Lower leg skin (tissue), 4 donors: ENCODE results near the gene RIBC2. TPM values are rescaled to one million over a fixed set of nuclear protein-coding genes. Genes with fewer than 3 reads are reported as not detected.
A peak's percentile ranks its signal among the peaks of the same experiment; 100 is the strongest.
"Not testable (repeated sequence)": the region's sequence is repeated elsewhere in the genome, so short reads cannot be mapped to it uniquely, and the experiment has no call there.

ENCODE experiments used
- DNase-seq, 2 donors: peaks; one replicate each; pipeline ENCODE4 v3.0.0-alpha.2; 2019; ENCODE audit warnings: low spot score in 2 of 2
- H3K4me3 ChIP-seq: fragments of 200-600 bp; sonication (generic); 2 replicates; pipeline ENCODE4 v1.5.1; 2017; ENCODE audit warnings: mild to moderate bottlenecking, low read depth; ENCODE audit not compliant: poor library complexity, severe bottlenecking
- POLR2A ChIP-seq, 2 donors: fragments of 450-650 bp; IDR thresholded peaks; one replicate each; pipeline ENCODE4 v1.6.1; 2016 to 2017; ENCODE audit warnings: antibody characterized with exemption in 2 of 2, mild to moderate bottlenecking in 1 of 2, moderate library complexity in 1 of 2
- WGBS, 2 donors: methylation state at CpG; one replicate each; pipeline ENCODE4 v1.1.5; 2018; 5-methylcytosine and 5-hydroxymethylcytosine counted together
- intact Hi-C: fragments of 100-400 bp; cut with DNase I; formaldehyde crosslinking; loops from one replicate; pipeline ENCODE4 v1.15.0; 2023; ENCODE audit warnings: low total_unique reads
- total RNA-seq, 4 donors: library from RNA; depleted of rRNA; stranded (reverse); fragments of >200 nt; gene quantifications; one replicate each; pipeline ENCODE4 v1.1.0, GENCODE V29; 2016
- TF ChIP-seq, protein P1 (sequence below), 3 donors: fragments of 450-650 bp; IDR thresholded peaks; one replicate each; pipeline ENCODE4 v1.5.1; 2016; ENCODE audit warnings: antibody characterized with exemption in 3 of 3, mild to moderate bottlenecking in 3 of 3, moderate library complexity in 2 of 3

RIBC2 gene
- total RNA-seq, 4 donors from 2014 or later, result 0.17 to 2.3 (median 1.1) TPM

DNA sequence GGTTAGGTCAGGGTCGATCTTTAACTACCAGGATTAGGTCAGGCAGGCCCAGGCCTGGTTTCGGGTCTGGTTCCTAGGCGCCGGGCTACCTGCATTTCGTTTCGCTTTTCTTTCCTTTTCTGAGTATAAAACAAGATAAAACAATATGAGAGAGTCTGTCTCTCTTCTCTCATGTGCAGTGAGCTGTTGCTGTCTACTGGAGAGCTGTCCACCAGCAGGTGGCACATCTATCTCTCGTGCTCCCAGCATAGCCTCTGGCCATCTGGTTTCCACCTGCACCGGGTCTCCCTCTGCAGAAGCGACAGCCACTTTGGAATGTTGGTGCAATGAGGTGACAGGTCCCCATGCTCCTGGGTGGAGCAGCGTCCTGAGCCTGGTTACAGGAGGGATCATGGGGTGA lies 27.6 kb downstream of the RIBC2 start:
- intact Hi-C loops, result no loop called here
- 13 to 23% methylated on average over 10 of the region's 10 CpGs for WGBS, 2 donors
- TF ChIP-seq POLR2A (IDR thresholded peaks at IDR 0.05), result no peak
- TF ChIP-seq, protein P1, sequence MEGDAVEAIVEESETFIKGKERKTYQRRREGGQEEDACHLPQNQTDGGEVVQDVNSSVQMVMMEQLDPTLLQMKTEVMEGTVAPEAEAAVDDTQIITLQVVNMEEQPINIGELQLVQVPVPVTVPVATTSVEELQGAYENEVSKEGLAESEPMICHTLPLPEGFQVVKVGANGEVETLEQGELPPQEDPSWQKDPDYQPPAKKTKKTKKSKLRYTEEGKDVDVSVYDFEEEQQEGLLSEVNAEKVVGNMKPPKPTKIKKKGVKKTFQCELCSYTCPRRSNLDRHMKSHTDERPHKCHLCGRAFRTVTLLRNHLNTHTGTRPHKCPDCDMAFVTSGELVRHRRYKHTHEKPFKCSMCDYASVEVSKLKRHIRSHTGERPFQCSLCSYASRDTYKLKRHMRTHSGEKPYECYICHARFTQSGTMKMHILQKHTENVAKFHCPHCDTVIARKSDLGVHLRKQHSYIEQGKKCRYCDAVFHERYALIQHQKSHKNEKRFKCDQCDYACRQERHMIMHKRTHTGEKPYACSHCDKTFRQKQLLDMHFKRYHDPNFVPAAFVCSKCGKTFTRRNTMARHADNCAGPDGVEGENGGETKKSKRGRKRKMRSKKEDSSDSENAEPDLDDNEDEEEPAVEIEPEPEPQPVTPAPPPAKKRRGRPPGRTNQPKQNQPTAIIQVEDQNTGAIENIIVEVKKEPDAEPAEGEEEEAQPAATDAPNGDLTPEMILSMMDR (IDR thresholded peaks at IDR 0.05), result peak in 1 of 3 donors; percentile 23
- no peak overlapping the region for H3K4me3 ChIP-seq
- peak; percentile 56 to 90 for DNase-seq

DNA sequence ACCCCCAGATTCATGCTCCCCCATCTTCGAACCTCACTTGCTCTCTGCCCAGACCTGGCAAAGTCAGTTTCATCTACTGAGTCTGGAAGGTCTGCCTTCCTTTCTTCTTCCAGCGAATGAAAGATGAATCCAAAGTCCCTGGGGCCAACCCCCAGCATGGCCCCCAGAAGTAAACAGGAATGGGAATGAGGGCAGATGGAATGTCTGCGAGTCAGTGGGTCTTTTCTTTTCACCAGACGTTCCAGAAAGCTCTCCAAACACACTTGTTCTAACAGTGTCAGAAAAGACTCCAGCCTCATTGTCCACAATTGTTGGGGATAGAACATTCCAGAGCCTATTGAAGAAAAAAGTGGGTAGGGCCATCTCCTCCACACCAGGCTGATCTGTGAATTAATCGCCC lies 28.6 kb downstream of the RIBC2 start:
- 61 to 70% methylated on average over 5 of the region's 5 CpGs for WGBS, 2 donors
- intact Hi-C loops, result no loop called here
- TF ChIP-seq, protein P1 (IDR thresholded peaks at IDR 0.05), result no peak
- no peak for TF ChIP-seq POLR2A (IDR thresholded peaks at IDR 0.05)
- no peak overlapping the region for H3K4me3 ChIP-seq
- no peak for DNase-seq

DNA sequence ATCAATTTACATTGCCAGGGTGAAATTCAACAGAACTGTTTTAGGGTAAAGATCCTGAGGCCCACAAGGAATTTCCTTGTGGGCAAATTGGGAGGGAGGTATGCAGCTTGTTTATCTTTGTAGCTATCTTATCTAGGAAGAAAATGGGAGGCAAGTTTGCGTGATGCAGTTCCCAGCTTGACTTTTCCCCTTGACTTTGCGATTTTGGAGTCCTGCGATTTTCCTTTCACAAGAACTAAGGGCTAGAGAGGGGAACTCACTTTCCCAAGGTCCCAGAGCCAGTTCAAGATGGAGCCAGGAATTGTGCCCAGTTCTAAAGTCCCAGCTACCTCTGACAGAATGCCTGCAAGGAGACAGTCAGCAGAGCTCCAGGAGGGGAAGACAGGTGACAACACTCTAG lies 30.7 kb downstream of the RIBC2 start:
- DNase-seq, result no peak
- TF ChIP-seq, protein P1 (IDR thresholded peaks at IDR 0.05), result no peak
- TF ChIP-seq POLR2A (IDR thresholded peaks at IDR 0.05), result no peak
- 88 to 91% methylated on average over 3 of the region's 3 CpGs for WGBS, 2 donors
- H3K4me3 ChIP-seq, result no peak overlapping the region
- intact Hi-C loops, result no loop called here

DNA sequence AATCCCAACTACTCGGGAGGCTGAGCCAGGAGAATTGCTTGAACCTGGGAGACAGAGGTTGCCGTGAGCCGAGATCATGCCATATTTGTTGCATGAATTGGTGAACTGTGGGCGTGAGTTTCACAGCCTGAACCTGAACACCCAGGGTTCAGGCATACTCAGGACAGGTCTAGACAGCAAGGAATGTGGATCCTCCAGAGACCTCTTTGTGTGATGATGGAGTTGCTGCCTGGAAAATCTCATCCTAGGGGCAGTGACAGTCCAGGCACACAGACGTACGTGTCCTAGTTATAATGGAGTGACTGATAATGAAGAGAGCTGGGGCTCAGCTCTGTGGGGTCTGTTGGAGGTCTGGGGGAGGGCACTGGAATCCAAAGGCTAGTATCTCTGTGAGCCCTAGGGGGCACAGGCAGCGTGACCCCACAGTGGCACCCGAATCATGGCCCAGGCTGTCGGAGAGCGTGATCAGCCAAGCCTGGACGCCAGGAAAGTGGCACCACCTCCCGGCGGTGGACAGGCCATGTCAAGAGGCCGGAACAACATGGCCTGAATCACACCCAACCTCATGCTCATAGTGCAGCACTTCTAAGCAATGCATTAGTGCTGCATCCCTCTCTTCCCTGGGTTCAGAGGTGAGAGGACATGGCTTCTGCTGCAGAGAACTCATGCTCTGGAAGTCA lies 31.7 kb downstream of the RIBC2 start:
- no peak overlapping the region for H3K4me3 ChIP-seq
- TF ChIP-seq POLR2A (IDR thresholded peaks at IDR 0.05), result no peak
- TF ChIP-seq, protein P1 (IDR thresholded peaks at IDR 0.05), result no peak
- WGBS, 2 donors, result 92 to 93% methylated on average over 14 of the region's 14 CpGs
- DNase-seq, result no peak
- intact Hi-C loops, result no loop called here

DNA sequence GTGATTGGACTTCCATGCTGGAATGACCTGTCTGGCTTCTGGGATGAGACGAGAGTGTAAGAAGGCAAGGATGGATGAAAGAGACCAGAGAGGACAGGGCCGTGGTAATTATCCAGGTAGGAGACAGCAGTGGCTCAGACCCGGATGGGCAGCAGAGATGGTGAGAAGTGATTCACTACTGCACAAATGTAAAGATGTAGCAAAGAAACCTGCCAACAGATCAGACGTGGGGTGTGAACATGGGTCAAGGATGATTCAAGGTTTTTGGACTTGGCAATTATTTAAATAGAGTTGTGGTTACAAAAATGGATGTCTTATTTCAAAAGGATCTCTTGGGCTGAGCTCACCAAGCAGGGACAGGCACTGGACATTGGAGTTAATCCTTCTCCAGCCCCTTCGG lies 32.7 kb downstream of the RIBC2 start:
- H3K4me3 ChIP-seq, result no peak overlapping the region
- intact Hi-C loops, result no loop called here
- no peak for TF ChIP-seq POLR2A (IDR thresholded peaks at IDR 0.05)
- TF ChIP-seq, protein P1 (IDR thresholded peaks at IDR 0.05), result no peak
- 75 to 82% methylated on average over 5 of the region's 5 CpGs for WGBS, 2 donors
- DNase-seq, result no peak

DNA sequence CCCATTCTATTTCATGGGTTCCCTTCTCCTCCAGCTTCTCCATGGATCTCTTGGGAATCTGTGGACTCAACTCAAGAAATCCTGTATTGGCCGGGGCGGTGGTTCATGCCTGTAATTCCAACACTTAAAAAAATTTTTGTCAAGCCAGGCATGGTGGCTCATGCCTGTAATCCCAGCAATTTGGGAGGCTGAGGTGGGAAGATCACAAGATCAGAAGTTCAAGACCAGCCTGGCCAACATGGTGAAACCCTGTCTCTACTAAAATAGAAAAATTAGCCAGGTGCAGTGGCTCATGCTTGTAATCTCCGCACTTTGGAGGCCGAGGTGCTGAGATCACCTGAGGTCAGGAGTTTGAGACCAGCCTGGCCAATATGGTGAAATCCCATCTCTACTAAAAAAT lies 34.1 kb downstream of the RIBC2 start:
- WGBS, 2 donors, result 85 to 90% methylated on average over 4 of the region's 4 CpGs
- H3K4me3 ChIP-seq, DNase-seq, intact Hi-C loops: not testable (repeated sequence)
